GM12878 (cell line): ENCODE measurements around the gene OLA1. TPM values are rescaled to one million over a fixed set of nuclear protein-coding genes. Genes with fewer than 3 reads are reported as not detected.

Experiments used
- ATAC-seq: fragments of 200-7000 bp; cut with Tn5 transposase; 3 replicates; pipeline ENCODE4 v1.9.1; 2020; ENCODE audit warnings: mild to moderate bottlenecking, moderate library complexity
- BruUV-seq: library from RNA; stranded (reverse); fragments of 400-500 nt; replicated peaks from 2 replicates; lab custom pipeline; 2021; lab: Mats Ljungman, UMichigan
- CTCF ChIA-PET: fragments of 300-600 bp; sonication (Branson Sonifier 250); formaldehyde crosslinking; extraction: SDS; loops from one replicate; lab custom pipeline; 2021; ENCODE audit warnings: inconsistent platforms; lab: Yijun Ruan, JAX
- POLR2A ChIA-PET: fragments of 350-600 bp; formaldehyde crosslinking; extraction: SDS; loops from one replicate; lab custom pipeline; 2021; ENCODE audit warnings: inconsistent platforms; lab: Charles Lee
- RAD21 ChIA-PET: fragments of 300-600 bp; sonication (Branson Sonifier 250); formaldehyde crosslinking; loops from one replicate; lab custom pipeline; 2023; ENCODE audit warnings: antibody characterized with exemption; ENCODE audit not compliant: unreplicated experiment; lab: Charles Lee
- SMC1A ChIA-PET: fragments of 300-600 bp; sonication (Branson Sonifier 250); formaldehyde crosslinking; loops from one replicate; lab custom pipeline; 2023; ENCODE audit not compliant: unreplicated experiment, uncharacterized antibody; lab: Charles Lee
- DNase-seq: peaks from one replicate; pipeline ENCODE4 v3.0.0-alpha.2; 2011; ENCODE audit warnings: low read depth, low spot score
- FAIRE-seq: peaks from 3 replicates; lab custom pipeline; 2011; peaks lifted over from hg19 to GRCh38; lab: Jason Lieb, UNC
- H2AFZ ChIP-seq: 2 replicates; pipeline ENCODE4 v1.6.0; 2011; ENCODE audit warnings: low read depth, low read length, control low read depth; ENCODE audit not compliant: control insufficient read depth
- H3K27ac ChIP-seq: 2 replicates; pipeline ENCODE4 v1.5.1; 2011; ENCODE audit warnings: control low read depth; ENCODE audit not compliant: control insufficient read depth, insufficient read depth
- H3K27me3 ChIP-seq, 2 experiments: replicated peaks in 1 of 2; 2 replicates each; pipeline versions ENCODE4 v1.6.0 to v1.6.1; 2011; ENCODE audit warnings: low read length in 1 of 2; ENCODE audit not compliant: control insufficient read depth in 2 of 2, insufficient read depth in 2 of 2
- H3K36me3 ChIP-seq, 2 experiments: 2 replicates each; pipeline ENCODE4 v1.5.1; 2011; ENCODE audit warnings: low read length in 1 of 2; ENCODE audit not compliant: control insufficient read depth in 2 of 2, insufficient read depth in 2 of 2
- H3K4me1 ChIP-seq: 2 replicates; pipeline ENCODE4 v1.6.1; 2011; ENCODE audit warnings: mild to moderate bottlenecking, low read length, moderate library complexity, mixed read lengths; ENCODE audit not compliant: control insufficient read depth, insufficient read depth
- H3K4me2 ChIP-seq: 2 replicates; pipeline ENCODE4 v1.6.0; 2011; ENCODE audit warnings: control low read depth; ENCODE audit not compliant: control insufficient read depth, insufficient read depth
- H3K4me3 ChIP-seq: fragments of 200-600 bp; sonication (generic); 2 replicates; pipeline ENCODE4 v1.5.1; 2016
- H3K79me2 ChIP-seq: 2 replicates; pipeline ENCODE4 v1.6.0; 2011; ENCODE audit warnings: low read length; ENCODE audit not compliant: control insufficient read depth, insufficient read depth
- H3K9ac ChIP-seq: 2 replicates; pipeline ENCODE4 v1.8.0; 2011; ENCODE audit warnings: low read length, control low read depth, mixed read lengths; ENCODE audit not compliant: control insufficient read depth, insufficient read depth
- H3K9me3 ChIP-seq: replicated peaks from 3 replicates; pipeline ENCODE4 v1.5.1; 2011; ENCODE audit warnings: mild to moderate bottlenecking, low read length; ENCODE audit not compliant: control insufficient read depth, insufficient read depth
- H4K20me1 ChIP-seq: 2 replicates; pipeline ENCODE4 v1.6.0; 2011; ENCODE audit not compliant: control insufficient read depth, insufficient read depth
- ASH2L ChIP-seq: fragments of 300-600, 200-600 bp; sonication (generic); IDR thresholded peaks from 2 replicates; pipeline ENCODE4 v1.6.1; 2017; ENCODE audit warnings: low read depth, mild to moderate bottlenecking, borderline replicate concordance
- ATF7 ChIP-seq: fragments of 450-650 bp; IDR thresholded peaks from 2 replicates; pipeline ENCODE4 v1.6.1; 2016; ENCODE audit warnings: low read depth, mild to moderate bottlenecking
- CEBPB ChIP-seq, 2 experiments: fragments of 150-350 bp in 1 of 2; IDR thresholded peaks; 2 replicates each; pipeline ENCODE4 v1.6.1; 2012 to 2014; ENCODE audit warnings: low read depth in 2 of 2, low read length in 2 of 2, borderline replicate concordance in 1 of 2, inconsistent platforms in 1 of 2
- HDAC2 ChIP-seq: fragments of 200-600 bp; sonication (generic); IDR thresholded peaks from 2 replicates; pipeline ENCODE4 v1.6.1; 2017
- IRF4 ChIP-seq: IDR thresholded peaks from 2 replicates; pipeline ENCODE4 v1.6.1; 2011; ENCODE audit warnings: low read depth, low read length
- MTA2 ChIP-seq: fragments of 450-650 bp; IDR thresholded peaks from 2 replicates; pipeline ENCODE4 v1.6.1; 2016; ENCODE audit warnings: low read depth, mild to moderate bottlenecking, moderate library complexity
- PAX8 ChIP-seq: fragments of 450-650 bp; IDR thresholded peaks from 2 replicates; pipeline ENCODE4 v1.6.1; 2017; ENCODE audit warnings: mild to moderate bottlenecking, moderate library complexity
- POLR2AphosphoS2 ChIP-seq: IDR thresholded peaks from 2 replicates; pipeline ENCODE4 v1.6.1; 2011; ENCODE audit warnings: low read depth, mild to moderate bottlenecking, low read length, improper control_type of control experiment, moderate library complexity
- POLR2AphosphoS5 ChIP-seq: IDR thresholded peaks from 2 replicates; pipeline ENCODE4 v1.6.1; 2011; ENCODE audit warnings: mild to moderate bottlenecking, low read length, inconsistent platforms
- POU2F2 ChIP-seq: IDR thresholded peaks from 3 replicates; pipeline ENCODE4 v1.6.1; 2011; ENCODE audit warnings: low read depth, mild to moderate bottlenecking, low read length, borderline replicate concordance
- RELA ChIP-seq: fragments of 450-650 bp; IDR thresholded peaks from 2 replicates; pipeline ENCODE4 v1.8.0; 2014; ENCODE audit warnings: borderline replicate concordance; ENCODE audit not compliant: partially characterized antibody
- RELB ChIP-seq: fragments of 450-650 bp; IDR thresholded peaks from 2 replicates; pipeline ENCODE4 v1.6.1; 2017; ENCODE audit warnings: low read depth, mild to moderate bottlenecking, moderate library complexity
- SRF ChIP-seq, 2 experiments: IDR thresholded peaks; 2 replicates each; pipeline ENCODE4 v1.6.1; 2011; ENCODE audit warnings: low read depth in 2 of 2, low read length in 2 of 2, mild to moderate bottlenecking in 1 of 2, moderate library complexity in 1 of 2
- TARDBP ChIP-seq: IDR thresholded peaks from 2 replicates; pipeline ENCODE4 v1.6.1; 2016; ENCODE audit warnings: borderline replicate concordance
- TCF7 ChIP-seq: IDR thresholded peaks from 2 replicates; pipeline ENCODE4 v1.6.1; 2014; ENCODE audit warnings: antibody characterized with exemption, borderline replicate concordance
- WGBS: methylation state at CpG from one replicate; pipeline ENCODE4 v1.1.6; 2016; ENCODE audit warnings: low lambda C conversion rate; ENCODE audit not compliant: insufficient replicate concordance, insufficient coverage; ENCODE audit errors: missing lambda C conversion rate; 5-methylcytosine and 5-hydroxymethylcytosine counted together
- in situ Hi-C: fragments of 300-500 bp; cut with MboI; formaldehyde crosslinking; loops from 9 replicates; pipeline ENCODE4 v1.14.3; 2018; ENCODE audit warnings: mixed read lengths
- intact Hi-C: fragments of 100-400 bp; cut with micrococcal nuclease; formaldehyde crosslinking; loops from one replicate; pipeline ENCODE4 v1.14.2; 2022; ENCODE audit not compliant: unreplicated experiment
- polyA plus RNA-seq, 11 experiments: library from polyadenylated mRNA; depleted of rRNA in 4 of 11; unstranded in 6 of 11; stranded (reverse) in 5 of 11; fragments of >200 nt; fragmentation: Nextera tagmentation in 4 of 11; fragmentation: Illumina TruSeq in 1 of 11; extraction: Ambion mirVana in 4 of 11; extraction: Trizol in 1 of 11; gene quantifications; 1 replicate in 1 of 11; 2 replicates in 10 of 11; pipeline versions ENCODE4 v1.2.1 to v1.2.3, GENCODE V29; 2011 to 2016; ENCODE audit warnings: inconsistent platforms in 2 of 11, missing spikeins in 2 of 11, low read depth in 1 of 11
- total RNA-seq, 4 experiments: library from RNA; depleted of rRNA in 3 of 4; stranded (reverse); fragments of >200 nt in 3 of 4; fragmentation: Illumina TruSeq in 1 of 4; extraction: Trizol in 1 of 4; gene quantifications; 2 replicates each; pipeline versions ENCODE4 v1.2.1 to v1.2.3, GENCODE V29; 2013 to 2021
- TF ChIP-seq, protein P1 (sequence below): fragments of 450-650 bp; IDR thresholded peaks from 2 replicates; pipeline ENCODE4 v1.6.1; 2017; ENCODE audit warnings: antibody characterized with exemption, mild to moderate bottlenecking, moderate library complexity
- TF ChIP-seq, protein P2 (sequence below): fragments of 450-650 bp; IDR thresholded peaks from 2 replicates; pipeline ENCODE4 v1.6.1; 2014; ENCODE audit warnings: mild to moderate bottlenecking

OLA1 gene
- total and polyA plus RNA-seq, 10 of the 15 experiments (the other 5 are each of a cell fraction or from before 2014, with no cell fraction given), result 107 to 238 (median 142) TPM

DNA sequence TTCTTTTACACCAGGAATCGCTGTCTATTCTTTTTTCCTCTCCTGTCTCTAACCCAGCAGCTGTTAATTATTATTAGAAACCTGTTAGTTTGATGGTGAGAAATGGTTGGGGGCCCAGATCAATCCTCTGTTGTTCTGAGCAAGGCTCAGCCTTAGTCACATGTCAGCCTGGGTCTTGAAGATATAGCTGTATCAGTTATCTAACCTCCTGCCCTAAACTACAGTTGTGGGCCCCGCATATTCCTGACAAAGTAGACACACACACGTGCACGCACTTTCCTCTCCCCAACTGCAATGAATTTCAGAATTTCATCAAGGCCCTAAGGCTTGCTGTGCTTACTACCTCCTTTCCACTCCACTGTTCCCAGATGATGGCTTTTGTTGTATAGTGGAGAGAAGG lies 54.6 kb downstream of the OLA1 start (continued):
- TF ChIP-seq MTA2 (no peak), TCF7 (no peak), IRF4 (no peak), ASH2L (no peak), CEBPB (IDR thresholded peaks at IDR 0.05; ENCODE audit: borderline replicate concordance in 1 of 2, low read depth in 2 of 2, low read length in 2 of 2) (no peak), PAX8 (no peak), RELA (no peak)
- TF ChIP-seq, protein P1, sequence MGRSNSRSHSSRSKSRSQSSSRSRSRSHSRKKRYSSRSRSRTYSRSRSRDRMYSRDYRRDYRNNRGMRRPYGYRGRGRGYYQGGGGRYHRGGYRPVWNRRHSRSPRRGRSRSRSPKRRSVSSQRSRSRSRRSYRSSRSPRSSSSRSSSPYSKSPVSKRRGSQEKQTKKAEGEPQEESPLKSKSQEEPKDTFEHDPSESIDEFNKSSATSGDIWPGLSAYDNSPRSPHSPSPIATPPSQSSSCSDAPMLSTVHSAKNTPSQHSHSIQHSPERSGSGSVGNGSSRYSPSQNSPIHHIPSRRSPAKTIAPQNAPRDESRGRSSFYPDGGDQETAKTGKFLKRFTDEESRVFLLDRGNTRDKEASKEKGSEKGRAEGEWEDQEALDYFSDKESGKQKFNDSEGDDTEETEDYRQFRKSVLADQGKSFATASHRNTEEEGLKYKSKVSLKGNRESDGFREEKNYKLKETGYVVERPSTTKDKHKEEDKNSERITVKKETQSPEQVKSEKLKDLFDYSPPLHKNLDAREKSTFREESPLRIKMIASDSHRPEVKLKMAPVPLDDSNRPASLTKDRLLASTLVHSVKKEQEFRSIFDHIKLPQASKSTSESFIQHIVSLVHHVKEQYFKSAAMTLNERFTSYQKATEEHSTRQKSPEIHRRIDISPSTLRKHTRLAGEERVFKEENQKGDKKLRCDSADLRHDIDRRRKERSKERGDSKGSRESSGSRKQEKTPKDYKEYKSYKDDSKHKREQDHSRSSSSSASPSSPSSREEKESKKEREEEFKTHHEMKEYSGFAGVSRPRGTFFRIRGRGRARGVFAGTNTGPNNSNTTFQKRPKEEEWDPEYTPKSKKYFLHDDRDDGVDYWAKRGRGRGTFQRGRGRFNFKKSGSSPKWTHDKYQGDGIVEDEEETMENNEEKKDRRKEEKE, result no peak

GRCh38 chr2:174192664-174193063 lies 55.7 kb downstream of the OLA1 start:
- Histone ChIP-seq H3K9me3 (no peaks in the 10 kb centered on the region), H4K20me1 (no peaks in the 10 kb centered on the region), H3K4me1 (no peaks in the 10 kb centered on the region), H3K79me2 (peaks cover 5% of the 10 kb centered on the region), H3K4me3 (no peak overlapping the region), H3K9ac (no peak overlapping the region), H3K27me3 (no peaks in the 10 kb centered on the region), H3K4me2 (no peak overlapping the region), H3K36me3 (no peaks in the 10 kb centered on the region; a peak in 1 of 4 replicates), H3K27ac (no peak overlapping the region), H2AFZ (no peak overlapping the region)
- ChIA-PET CTCF (no interaction called here), SMC1A (interaction anchor here (1.2 to 1.5 kb wide), 3 partner anchors 8 to 17 kb away, joined by 3 to 4 read pairs (median 3); no protein-coding TSS in a partner anchor), RAD21 (no interaction called here), POLR2A (interaction anchor here (0.7 kb wide), 1 partner anchor 14 kb away, joined by 3 read pairs; no protein-coding TSS in a partner anchor)
- intact Hi-C loops, result no loop called here
- 97% methylated on average over 4 of the region's 4 CpGs for WGBS
- no TSS peak for BruUV-seq
- no peak for DNase-seq
- ATAC-seq, result no peak
- no peak for FAIRE-seq
- in situ Hi-C loops, result no loop called here
- TF ChIP-seq CEBPB (IDR thresholded peaks at IDR 0.05; ENCODE audit: borderline replicate concordance in 1 of 2, low read depth in 2 of 2, low read length in 2 of 2), result no peak
- TF ChIP-seq, protein P2, sequence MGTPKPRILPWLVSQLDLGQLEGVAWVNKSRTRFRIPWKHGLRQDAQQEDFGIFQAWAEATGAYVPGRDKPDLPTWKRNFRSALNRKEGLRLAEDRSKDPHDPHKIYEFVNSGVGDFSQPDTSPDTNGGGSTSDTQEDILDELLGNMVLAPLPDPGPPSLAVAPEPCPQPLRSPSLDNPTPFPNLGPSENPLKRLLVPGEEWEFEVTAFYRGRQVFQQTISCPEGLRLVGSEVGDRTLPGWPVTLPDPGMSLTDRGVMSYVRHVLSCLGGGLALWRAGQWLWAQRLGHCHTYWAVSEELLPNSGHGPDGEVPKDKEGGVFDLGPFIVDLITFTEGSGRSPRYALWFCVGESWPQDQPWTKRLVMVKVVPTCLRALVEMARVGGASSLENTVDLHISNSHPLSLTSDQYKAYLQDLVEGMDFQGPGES, result no peak
- no peak for TF ChIP-seq HDAC2
- no peak for TF ChIP-seq POLR2AphosphoS5
- no peak for TF ChIP-seq POLR2AphosphoS2
- no peak for TF ChIP-seq RELA
- TF ChIP-seq IRF4, result no peak
- TF ChIP-seq POU2F2, result no peak
- TF ChIP-seq ATF7, result no peak
- TF ChIP-seq RELB, result no peak
- TF ChIP-seq SRF (IDR thresholded peaks at IDR 0.05; ENCODE audit: low read depth in 2 of 2, low read length in 2 of 2), result no peak
- TF ChIP-seq TARDBP, result no peak
